Activated naive CD8-positive, alpha-beta T cell treated with anti-CD3 and anti-CD28 coated beads, Interleukin-2, amount 10 ng/mL, durations not matched to agents 7 days and 5 days (primary cell): ENCODE data around the gene NRXN2. TPM values are rescaled to one million over a fixed set of nuclear protein-coding genes. Genes with fewer than 3 reads are reported as not detected.
"Not testable (repeated sequence)": the region's sequence is repeated elsewhere in the genome, so short reads cannot be mapped to it uniquely, and the experiment has no call there.

Source experiments
- ATAC-seq: fragments of 150-1000 bp; cut with Tn5 transposase; one replicate; pipeline ENCODE4 v1.10.0; 2021; ENCODE audit warnings: low read depth, moderate library complexity
- POLR2A ChIA-PET: fragments of 350-600 bp; sonication (Branson Sonifier 250); formaldehyde crosslinking; loops from one replicate; lab custom pipeline; 2021; ENCODE audit warnings: antibody characterized with exemption; lab: Charles Lee
- DNase-seq: peaks from one replicate; pipeline ENCODE4 v3.0.0; 2021
- H3K27ac Mint-ChIP-seq: one replicate; pipeline ENCODE4 v1.8.0; 2022; ENCODE audit warnings: mild to moderate bottlenecking, mixed read lengths
- H3K27me3 Mint-ChIP-seq: one replicate; pipeline ENCODE4 v1.8.0; 2022; ENCODE audit warnings: mild to moderate bottlenecking, moderate library complexity, mixed read lengths
- H3K36me3 Mint-ChIP-seq: one replicate; pipeline ENCODE4 v1.8.0; 2021; ENCODE audit warnings: mild to moderate bottlenecking, mixed read lengths
- H3K4me1 Mint-ChIP-seq: one replicate; pipeline ENCODE4 v1.8.0; 2021; ENCODE audit warnings: mixed read lengths
- H3K4me3 Mint-ChIP-seq: one replicate; pipeline ENCODE4 v1.8.0; 2022; ENCODE audit warnings: mild to moderate bottlenecking, moderate library complexity, mixed read lengths
- H3K9me3 Mint-ChIP-seq: one replicate; pipeline ENCODE4 v1.8.0; 2021; ENCODE audit warnings: mixed read lengths
- total RNA-seq, 2 experiments: library from RNA; stranded (reverse); gene quantifications; one replicate each; pipeline ENCODE4 v1.2.3, GENCODE V29; 2021

Gene NRXN2
- total RNA-seq, 2 experiments from 2014 or later = 0.36 TPM; not detected in 1

- Mint-ChIP-seq H3K4me1 (peaks cover 1% of the 10 kb centered on the region), H3K27me3 (no peaks in the 10 kb centered on the region), H3K4me3 (no peak overlapping the region), H3K27ac (no peak overlapping the region), H3K9me3 (no peaks in the 10 kb centered on the region), H3K36me3 (no peaks in the 10 kb centered on the region)
- DNase-seq (no peak), ATAC-seq (no peak)
- POLR2A ChIA-PET = no interaction called here
These were observed 160.2 kb downstream of the NRXN2 start for GRCh38 chr11:64562723-64563351.

DNA sequence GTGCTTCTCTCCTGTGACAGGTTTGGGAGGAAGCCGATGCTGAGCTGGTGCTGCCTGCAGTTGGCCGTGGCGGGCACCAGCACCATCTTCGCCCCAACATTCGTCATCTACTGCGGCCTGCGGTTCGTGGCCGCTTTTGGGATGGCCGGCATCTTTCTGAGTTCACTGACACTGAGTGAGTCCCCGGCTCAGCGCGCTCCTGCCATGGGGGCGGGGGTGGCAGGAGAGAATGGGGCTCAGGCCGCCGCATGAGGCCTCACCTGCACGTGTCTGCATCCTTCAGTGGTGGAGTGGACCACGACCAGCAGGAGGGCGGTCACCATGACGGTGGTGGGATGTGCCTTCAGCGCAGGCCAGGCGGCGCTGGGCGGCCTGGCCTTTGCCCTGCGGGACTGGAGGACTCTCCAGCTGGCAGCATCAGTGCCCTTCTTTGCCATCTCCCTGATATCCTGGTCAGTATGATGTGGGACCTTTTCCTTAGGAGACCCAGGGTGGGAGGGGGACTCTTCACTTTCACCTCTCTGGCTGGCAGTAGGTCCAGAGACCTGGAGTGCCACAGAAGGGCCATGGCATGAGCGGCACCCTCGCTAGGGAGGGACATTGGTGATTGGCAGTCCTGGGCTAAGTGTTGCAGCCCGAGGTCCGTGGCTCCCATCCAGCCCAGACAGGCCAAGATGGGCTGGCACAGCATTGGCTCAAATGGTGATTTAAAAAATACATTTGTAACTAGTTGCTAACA is 160.8 kb downstream of the NRXN2 start:
- no peaks in the 10 kb centered on the region for H3K27me3 Mint-ChIP-seq
- H3K4me3 Mint-ChIP-seq = no peak overlapping the region
- H3K36me3 Mint-ChIP-seq = no peaks in the 10 kb centered on the region
- peaks cover 1% of the 10 kb centered on the region for H3K4me1 Mint-ChIP-seq
- no peaks in the 10 kb centered on the region for H3K9me3 Mint-ChIP-seq
- POLR2A ChIA-PET = no interaction called here
- no peak overlapping the region for H3K27ac Mint-ChIP-seq
- DNase-seq = no peak
- no peak for ATAC-seq

- H3K36me3 Mint-ChIP-seq, DNase-seq, H3K27me3 Mint-ChIP-seq, H3K4me1 Mint-ChIP-seq, H3K27ac Mint-ChIP-seq, H3K9me3 Mint-ChIP-seq, POLR2A ChIA-PET, ATAC-seq, H3K4me3 Mint-ChIP-seq: not testable (repeated sequence)
These were observed 161.6 kb downstream of the NRXN2 start for GRCh38 chr11:64561429-64561828.

DNA sequence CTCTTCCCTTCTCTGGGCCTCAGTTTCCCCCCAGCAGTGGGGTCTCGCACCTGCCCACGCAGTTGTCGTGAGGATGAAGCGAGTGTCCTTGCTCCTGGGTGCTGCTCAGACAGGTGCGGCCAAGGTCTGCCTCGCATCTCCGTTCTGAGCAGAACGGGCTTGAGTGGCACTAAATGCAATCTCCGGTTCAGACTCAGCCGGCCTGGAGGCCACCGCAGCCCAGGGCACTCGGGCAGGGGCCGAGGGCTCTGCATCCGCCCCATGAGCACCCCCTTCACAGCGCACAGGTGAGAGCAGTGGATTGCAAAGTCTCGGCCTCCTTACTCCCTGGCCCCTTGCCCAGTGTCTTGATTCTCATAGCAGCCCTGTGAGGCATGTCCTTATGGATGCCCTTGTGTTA is 162.1 kb downstream of the NRXN2 start:
- POLR2A ChIA-PET = no interaction called here
- DNase-seq (no peak), ATAC-seq (no peak)
- no peak overlapping the region for H3K4me3 Mint-ChIP-seq
- peaks cover 1% of the 10 kb centered on the region for H3K4me1 Mint-ChIP-seq
- no peak overlapping the region for H3K27ac Mint-ChIP-seq
- no peaks in the 10 kb centered on the region for H3K36me3 Mint-ChIP-seq
- H3K27me3 Mint-ChIP-seq = no peaks in the 10 kb centered on the region
- no peaks in the 10 kb centered on the region for H3K9me3 Mint-ChIP-seq

GRCh38 chr11:64560139-64560771 is 162.7 kb downstream of the NRXN2 start:
- peaks cover 4% of the 10 kb centered on the region for H3K4me1 Mint-ChIP-seq
- no peak overlapping the region for H3K27ac Mint-ChIP-seq
- DNase-seq (no peak), ATAC-seq (no peak)
- H3K36me3 Mint-ChIP-seq = no peaks in the 10 kb centered on the region
- H3K9me3 Mint-ChIP-seq = no peaks in the 10 kb centered on the region
- H3K27me3 Mint-ChIP-seq = no peaks in the 10 kb centered on the region
- H3K4me3 Mint-ChIP-seq = no peak overlapping the region
- POLR2A ChIA-PET = no interaction called here

DNA sequence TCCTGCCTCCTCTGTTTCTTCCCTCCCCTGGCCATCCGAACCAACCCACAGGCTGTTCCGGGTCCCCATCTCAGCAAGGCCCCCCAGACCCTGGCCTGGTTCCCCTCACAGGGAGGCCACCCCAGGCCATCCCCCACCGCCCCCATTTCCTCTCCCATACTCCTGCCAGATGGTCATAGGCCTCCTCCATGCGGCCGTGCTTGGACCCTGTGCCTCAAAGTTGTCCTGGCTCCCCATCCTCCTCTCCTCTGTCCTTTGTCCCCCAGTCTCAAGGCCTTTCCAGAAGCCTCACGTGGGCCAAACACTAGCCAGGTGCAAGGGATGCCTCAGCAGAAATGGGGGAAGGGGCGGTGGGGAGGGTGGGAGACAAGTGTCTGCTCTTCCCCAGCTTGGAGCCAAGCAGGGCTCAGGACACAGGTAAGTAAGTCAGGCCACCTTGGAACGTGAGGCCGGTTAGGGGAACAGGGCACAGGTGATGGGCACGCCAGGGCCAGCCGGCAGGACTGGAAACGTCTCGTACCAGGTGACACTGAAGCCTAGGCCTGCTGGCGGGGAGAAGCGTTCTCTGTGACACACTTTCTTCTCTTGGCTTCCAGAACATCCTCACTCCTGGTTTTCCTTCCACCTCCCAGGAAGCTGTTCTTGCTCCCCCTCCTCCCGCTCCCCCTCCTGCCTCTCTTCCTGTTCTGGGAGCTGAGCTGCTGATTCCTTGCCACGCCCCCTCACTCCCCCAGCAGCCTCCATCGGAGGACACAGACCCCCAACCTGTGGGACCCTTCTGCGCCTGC is 163.5 kb downstream of the NRXN2 start:
- no peaks in the 10 kb centered on the region for H3K27me3 Mint-ChIP-seq
- peaks cover 7% of the 10 kb centered on the region for H3K4me1 Mint-ChIP-seq
- no peak for DNase-seq
- H3K36me3 Mint-ChIP-seq = no peaks in the 10 kb centered on the region
- no peak for ATAC-seq
- POLR2A ChIA-PET = no interaction called here
- no peak overlapping the region for H3K4me3 Mint-ChIP-seq
- no peaks in the 10 kb centered on the region for H3K9me3 Mint-ChIP-seq
- no peak overlapping the region for H3K27ac Mint-ChIP-seq

GRCh38 chr11:64558869-64559268 is 164.1 kb downstream of the NRXN2 start:
- H3K9me3 Mint-ChIP-seq = no peaks in the 10 kb centered on the region
- ATAC-seq (no peak), DNase-seq (no peak)
- H3K4me3 Mint-ChIP-seq = no peak overlapping the region
- H3K27ac Mint-ChIP-seq = no peak overlapping the region
- H3K27me3 Mint-ChIP-seq = no peaks in the 10 kb centered on the region
- H3K36me3 Mint-ChIP-seq = no peaks in the 10 kb centered on the region
- peaks cover 6% of the 10 kb centered on the region for H3K4me1 Mint-ChIP-seq
- POLR2A ChIA-PET = no interaction called here

DNA sequence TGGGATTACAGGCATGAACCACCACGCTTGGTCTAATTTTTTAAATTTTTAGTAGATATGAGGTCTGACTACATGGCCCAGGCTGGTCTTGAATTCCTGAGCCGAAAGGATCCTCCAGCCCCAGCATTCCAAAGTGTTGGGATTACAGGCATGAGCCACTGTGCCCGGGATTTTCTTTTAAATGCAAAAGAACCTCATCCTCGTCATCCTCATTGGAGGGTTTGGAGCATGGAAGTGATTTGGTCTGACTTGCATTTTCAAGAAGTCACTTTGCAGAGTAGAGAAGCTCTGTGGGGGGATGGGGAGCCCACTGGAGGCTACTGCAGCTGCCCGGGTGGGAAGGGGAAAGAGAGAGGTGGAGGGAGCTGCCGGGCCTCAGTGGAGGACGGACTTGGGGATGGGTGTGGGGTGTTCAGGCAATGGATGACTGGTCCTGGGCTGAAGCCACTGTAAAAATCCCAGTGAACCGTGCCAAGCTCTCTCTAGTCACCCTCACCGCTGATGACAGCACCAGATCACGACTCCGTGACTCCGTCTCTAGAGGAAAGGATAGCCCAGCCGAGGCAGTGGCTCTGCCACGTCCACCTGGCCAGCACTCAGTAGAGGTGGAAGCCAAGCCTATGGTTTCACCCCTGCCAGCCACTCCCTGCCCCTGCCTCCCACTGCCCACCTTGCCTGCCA is 164.8 kb downstream of the NRXN2 start:
- no peak for DNase-seq
- no peaks in the 10 kb centered on the region for H3K36me3 Mint-ChIP-seq
- no peak overlapping the region for H3K27ac Mint-ChIP-seq
- H3K9me3 Mint-ChIP-seq = no peaks in the 10 kb centered on the region
- H3K4me1 Mint-ChIP-seq = peaks cover 6% of the 10 kb centered on the region
- POLR2A ChIA-PET = no interaction called here
- ATAC-seq = no peak
- no peaks in the 10 kb centered on the region for H3K27me3 Mint-ChIP-seq
- H3K4me3 Mint-ChIP-seq = no peak overlapping the region

- peaks cover 6% of the 10 kb centered on the region for H3K4me1 Mint-ChIP-seq
- POLR2A ChIA-PET = no interaction called here
- peaks cover 4% of the 10 kb centered on the region for H3K9me3 Mint-ChIP-seq
- DNase-seq = no peak
- H3K36me3 Mint-ChIP-seq = no peaks in the 10 kb centered on the region
- H3K27ac Mint-ChIP-seq = no peak overlapping the region
- no peak for ATAC-seq
- H3K27me3 Mint-ChIP-seq = no peaks in the 10 kb centered on the region
- no peak overlapping the region for H3K4me3 Mint-ChIP-seq
These were observed 166.2 kb downstream of the NRXN2 start for GRCh38 chr11:64556721-64557250.

Other genes starting within 250 kb of the NRXN2 start
- not detected for gene SLC22A11, start 167.3 kb downstream of the NRXN2 start, total RNA-seq
- not detected for gene SLC22A12, start 132.0 kb downstream of the NRXN2 start, total RNA-seq
- 100 to 1,000 TPM; 159 to 162 TPM for gene RASGRP2, start 20.9 kb upstream of the NRXN2 start, total RNA-seq
- 1 to 10 TPM; 3.8 to 7.2 TPM for gene PYGM, start 36.8 kb upstream of the NRXN2 start, total RNA-seq
- gene SF1, start 55.3 kb upstream of the NRXN2 start, total RNA-seq = 100 to 1,000 TPM; 519 to 524 TPM
- gene MAP4K2, start 80.0 kb upstream of the NRXN2 start, total RNA-seq = 10 to 100 TPM; 92.0 to 96.2 TPM
- 10 to 100 TPM; 37.4 to 39.0 TPM for gene MEN1, start 87.4 kb upstream of the NRXN2 start, total RNA-seq
- 1 to 10 TPM; 3.4 to 3.5 TPM for gene CDC42BPG, start 121.5 kb upstream of the NRXN2 start, total RNA-seq
- 100 to 1,000 TPM; 187 to 195 TPM for gene EHD1, start 155.4 kb upstream of the NRXN2 start, total RNA-seq
- gene ATG2A, start 194.0 kb upstream of the NRXN2 start, total RNA-seq = 10 to 100 TPM; 34.5 to 39.7 TPM
- gene PPP2R5B, start 201.5 kb upstream of the NRXN2 start, total RNA-seq = 10 to 100 TPM; 18.6 to 22.3 TPM
- not detected for gene GPHA2, start 212.7 kb upstream of the NRXN2 start, total RNA-seq
- not detected for gene MAJIN, start 248.9 kb upstream of the NRXN2 start, total RNA-seq